Measurements from ENCODE around the gene RIC8B. TPM values are rescaled to one million over a fixed set of nuclear protein-coding genes. Genes with fewer than 3 reads are reported as not detected.

The RIC8B gene
- total RNA-seq, 1 donor from 2014 or later = 25.2 TPM

- peaks cover 5% of the 10 kb centered on the region for H3K4me1 ChIP-seq
- no peak for DNase-seq
- H3K9me3 ChIP-seq (replicated peaks) = no peaks in the 10 kb centered on the region
- no peaks in the 10 kb centered on the region for H3K36me3 ChIP-seq
- TF ChIP-seq CTCF (IDR thresholded peaks at IDR 0.05; ENCODE audit: borderline replicate concordance) = no peak
- no peak overlapping the region for H3K27ac ChIP-seq (replicated peaks)
- intact Hi-C loops (cut with micrococcal nuclease) = no loop called here
- H3K27me3 ChIP-seq (ENCODE audit: low read depth) = peaks cover 6% of the 10 kb centered on the region
- no peak overlapping the region for H3K4me3 ChIP-seq
Measured at GRCh38 chr12:106924268-106924861, 149.9 kb downstream of the RIC8B start.

GRCh38 chr12:106926657-106927056 lies 152.2 kb downstream of the RIC8B start:
- intact Hi-C loops (cut with micrococcal nuclease) = no loop called here

GRCh38 chr12:106934277-106934676 lies 159.8 kb downstream of the RIC8B start:
- TF ChIP-seq CTCF (IDR thresholded peaks at IDR 0.05; ENCODE audit: borderline replicate concordance) = no peak
- intact Hi-C loops (cut with micrococcal nuclease) = no loop called here

More at GRCh38 chr12:106926657-106927056, 152.2 kb downstream of the RIC8B start:
- no peak for DNase-seq
- H3K4me1 ChIP-seq = peaks cover 5% of the 10 kb centered on the region
- H3K27me3 ChIP-seq (ENCODE audit: low read depth) = peaks cover 6% of the 10 kb centered on the region
- no peaks in the 10 kb centered on the region for H3K36me3 ChIP-seq
- no peak overlapping the region for H3K27ac ChIP-seq (replicated peaks)
- no peak overlapping the region for H3K4me3 ChIP-seq
- no peaks in the 10 kb centered on the region for H3K9me3 ChIP-seq (replicated peaks)
- TF ChIP-seq CTCF (IDR thresholded peaks at IDR 0.05; ENCODE audit: borderline replicate concordance) = no peak

More at GRCh38 chr12:106934277-106934676, 159.8 kb downstream of the RIC8B start:
- Histone ChIP-seq H3K27me3 (ENCODE audit: low read depth) (no peaks in the 10 kb centered on the region), H3K27ac (replicated peaks) (no peak overlapping the region), H3K4me3 (no peak overlapping the region), H3K9me3 (replicated peaks) (peaks cover 7% of the 10 kb centered on the region), H3K4me1 (no peaks in the 10 kb centered on the region), H3K36me3 (no peaks in the 10 kb centered on the region)
- DNase-seq = no peak

Other genes with a start within 250 kb of the RIC8B start
- gene RFX4, start 191.7 kb upstream of the RIC8B start, total RNA-seq = not detected
- gene TMEM263, start 181.2 kb downstream of the RIC8B start, total RNA-seq = 35.8 TPM
- gene MTERF2, start 212.5 kb downstream of the RIC8B start, total RNA-seq = 35.6 TPM